K562 (cell line): ENCODE results near the gene BORCS5. TPM values are rescaled to one million over a fixed set of nuclear protein-coding genes. Genes with fewer than 3 reads are reported as not detected.

Experiments
- AFF1 ChIP-seq, 2 experiments: fragments of 450-650 bp; IDR thresholded peaks; 2 replicates each; pipeline ENCODE4 v1.6.1; 2018; ENCODE audit warnings: mild to moderate bottlenecking in 2 of 2, low read depth in 1 of 2; ENCODE audit not compliant: partially characterized antibody in 2 of 2
- CAMTA2 ChIP-seq: fragments of 250-450 bp; sonication (Bioruptor Pico); conservative IDR thresholded peaks from 2 replicates; pipeline ENCODE4 v1.5.1; 2022
- CBX1 ChIP-seq: sonication (generic); IDR thresholded peaks from 2 replicates; pipeline ENCODE4 v1.6.1; 2016; ENCODE audit warnings: antibody characterized with exemption, low read depth, mild to moderate bottlenecking
- EP300 ChIP-seq: IDR thresholded peaks from 2 replicates; pipeline ENCODE4 v1.6.1; 2012; ENCODE audit warnings: low read length, improper control_type of control experiment
- STAG1 ChIP-seq: sonication (generic); formaldehyde crosslinking; IDR thresholded peaks from 2 replicates; pipeline ENCODE4 v1.5.0; 2020; ENCODE audit warnings: missing genetic modification reagents, borderline replicate concordance
- ZMIZ1 ChIP-seq, 2 experiments: fragments of 150-350 bp in 1 of 2; IDR thresholded peaks; 2 replicates each; pipeline ENCODE4 v1.6.1; 2012 to 2016; ENCODE audit warnings: low read depth in 2 of 2, low read length in 2 of 2, mild to moderate bottlenecking in 1 of 2, moderate library complexity in 1 of 2
- ZNF407 ChIP-seq: fragments of 450-650 bp; IDR thresholded peaks from 2 replicates; pipeline ENCODE4 v1.6.1; 2016; ENCODE audit warnings: low read depth
- polyA plus RNA-seq, 8 experiments: library from polyadenylated mRNA; depleted of rRNA in 4 of 8; stranded (reverse) in 5 of 8; unstranded in 3 of 8; fragments of >200 nt; fragmentation: Nextera tagmentation in 2 of 8; fragmentation: Illumina TruSeq in 1 of 8; extraction: Ambion mirVana in 2 of 8; extraction: Trizol in 1 of 8; gene quantifications; 2 replicates each; pipeline versions ENCODE4 v1.2.1 to v1.2.3, GENCODE V29; 2011 to 2014; ENCODE audit warnings: inconsistent platforms in 1 of 8, missing spikeins in 1 of 8
- total RNA-seq, 7 experiments: library from RNA; depleted of rRNA in 6 of 7; stranded (reverse); fragments of >200 nt in 6 of 7; fragmentation: Illumina TruSeq in 2 of 7; extraction: Trizol in 2 of 7; gene quantifications; 2 replicates each; pipeline versions ENCODE4 v1.2.1 to v1.2.3, GENCODE V29; 2011 to 2021; ENCODE audit warnings: low replicate concordance in 1 of 7

The BORCS5 gene
- total and polyA plus RNA-seq, 9 of the 15 experiments (the other 6 are each of a cell fraction or from before 2014, with no cell fraction given), result 0.31 to 12.4 (median 6.6) TPM

DNA sequence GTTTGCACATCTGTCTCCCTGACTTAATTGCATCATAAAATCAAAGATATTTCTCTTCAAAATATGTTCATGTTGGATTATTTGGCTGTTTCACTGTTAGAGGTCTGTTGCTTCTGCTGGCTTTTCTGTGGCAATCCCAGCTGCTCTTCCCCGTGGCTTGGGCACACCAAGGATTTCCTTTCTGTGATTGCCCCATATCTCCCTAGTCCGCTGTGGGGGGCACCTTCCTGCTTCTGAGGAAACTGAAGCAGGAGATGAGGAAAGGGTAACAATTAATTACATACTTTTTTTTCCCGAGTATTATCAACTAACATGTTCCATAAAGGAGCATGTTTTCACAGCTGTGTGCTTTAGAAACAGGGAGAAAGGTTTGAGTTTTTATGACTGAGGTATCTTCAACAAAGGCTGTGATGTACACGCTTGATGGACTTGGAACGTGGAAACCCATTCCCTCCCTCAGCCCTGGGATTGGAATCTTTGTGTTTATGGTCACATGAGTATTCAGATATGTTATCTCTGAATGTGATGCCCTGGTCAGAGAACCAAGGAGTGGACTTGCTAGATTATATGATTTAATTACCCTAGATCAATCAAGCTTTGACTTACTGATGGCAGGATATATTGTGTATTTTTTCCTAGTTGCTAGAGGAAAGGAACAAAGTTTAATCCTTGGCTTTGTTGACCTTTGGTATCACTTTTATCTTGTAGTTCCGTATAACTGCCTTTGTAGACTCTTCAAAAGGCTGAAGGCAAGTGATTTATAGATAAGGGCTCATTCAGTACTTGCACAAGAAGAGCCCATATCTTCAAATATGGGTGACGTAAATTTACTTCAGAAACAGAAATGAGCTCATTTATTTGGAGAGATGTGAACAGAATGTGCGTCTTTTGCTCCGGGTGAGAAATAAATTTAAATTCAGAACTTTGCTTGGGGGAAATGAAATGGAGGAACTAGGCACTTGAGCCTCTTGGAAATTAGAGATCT, 46.7 kb downstream of the BORCS5 start (continued):
- no peak for TF ChIP-seq ZNF407
- TF ChIP-seq CAMTA2, result no peak
- TF ChIP-seq CBX1, result no peak
- no peak for TF ChIP-seq ZMIZ1 (IDR thresholded peaks at IDR 0.05; ENCODE audit: low read depth in 2 of 2, low read length in 2 of 2)
- TF ChIP-seq AFF1 (IDR thresholded peaks at IDR 0.05; ENCODE audit: low read depth in 1 of 2, partially characterized antibody in 2 of 2), result no peak
- TF ChIP-seq STAG1, result no peak
- TF ChIP-seq EP300, result peak; percentile 37; the same call in 1 of the 2 replicates
